B cell (primary cell): Measurements from ENCODE around the gene SLC35F3.

Experiments used
- CTCF ChIP-seq: fragments of 200-600 bp; IDR thresholded peaks from one replicate; pipeline ENCODE4 v1.8.0; 2022; ENCODE audit warnings: antibody characterized with exemption, mild to moderate bottlenecking
- EZH2 ChIP-seq: IDR thresholded peaks from 2 replicates; pipeline ENCODE4 v1.6.1; 2012; ENCODE audit warnings: borderline replicate concordance, low read depth, mild to moderate bottlenecking, moderate library complexity, low read length; ENCODE audit not compliant: insufficient read depth, poor library complexity, severe bottlenecking

GRCh38 chr1:234230414-234230862 lies 326.0 kb downstream of the SLC35F3 start:
- no peak for TF ChIP-seq CTCF
- TF ChIP-seq EZH2, result no peak
